MM.1S (cell line): ENCODE results near the gene SSR2.

ENCODE experiments used
- EZH2 ChIP-seq: fragments of 300-600 bp; sonication (generic); optimal IDR thresholded peaks from 2 replicates; pipeline ENCODE3; 2017; ENCODE audit warnings: low read depth, mild to moderate bottlenecking, antibody characterized with exemption, low read length, mixed read lengths
- EZH2phosphoT487 ChIP-seq: fragments of 300-600 bp; sonication (generic); IDR thresholded peaks from 2 replicates; pipeline ENCODE4 v1.6.1; 2018; ENCODE audit warnings: antibody characterized with exemption, low read length
- TF ChIP-seq, protein P1 (sequence below): fragments of 300-600 bp; sonication (generic); IDR thresholded peaks from 2 replicates; pipeline ENCODE4 v1.5.1; 2016; ENCODE audit warnings: antibody characterized with exemption, low read length, mixed read lengths

DNA sequence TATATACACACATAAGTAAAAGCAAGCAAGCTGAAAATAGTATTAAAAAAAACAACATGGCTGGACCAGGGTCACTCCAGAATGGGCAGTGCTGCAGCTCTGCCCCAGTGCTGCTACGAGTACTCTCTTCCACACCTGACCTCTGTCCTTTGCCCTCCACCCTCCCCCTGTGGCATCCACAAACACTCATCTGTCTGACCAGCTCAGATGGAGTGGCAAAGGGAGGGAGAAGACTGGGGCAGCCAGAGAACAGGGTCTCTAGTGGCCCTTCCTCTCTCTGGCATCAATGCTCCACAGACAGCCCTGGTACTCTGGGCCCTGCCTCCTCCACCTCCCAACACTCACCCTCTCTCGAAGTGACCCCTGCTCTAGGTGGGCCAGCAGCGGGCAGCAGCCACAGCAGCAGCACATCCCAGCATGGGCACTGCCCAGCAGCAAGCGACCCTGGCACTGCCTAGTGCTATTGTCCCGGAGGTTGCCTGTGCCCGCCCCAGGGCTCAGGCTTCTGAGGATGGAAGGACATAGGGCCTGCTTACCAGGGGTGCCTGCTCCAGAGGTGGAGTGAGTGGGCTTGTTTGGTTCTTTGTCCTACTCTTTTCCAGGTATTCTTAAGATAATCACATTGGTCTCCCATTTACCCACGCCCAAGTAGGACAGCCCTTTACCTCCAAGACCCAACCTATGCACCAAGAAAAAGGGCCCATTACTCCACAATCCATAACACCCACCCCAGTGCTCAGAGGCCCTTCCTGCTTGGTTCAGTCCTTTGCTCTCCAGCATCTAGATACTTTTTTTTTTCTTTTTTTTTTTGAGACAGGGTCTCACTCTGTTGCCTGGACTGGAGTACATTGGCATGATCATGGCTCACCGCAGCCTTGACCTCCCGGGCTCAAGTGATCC lies 48.6 kb downstream of the SSR2 start:
- TF ChIP-seq, protein P1, sequence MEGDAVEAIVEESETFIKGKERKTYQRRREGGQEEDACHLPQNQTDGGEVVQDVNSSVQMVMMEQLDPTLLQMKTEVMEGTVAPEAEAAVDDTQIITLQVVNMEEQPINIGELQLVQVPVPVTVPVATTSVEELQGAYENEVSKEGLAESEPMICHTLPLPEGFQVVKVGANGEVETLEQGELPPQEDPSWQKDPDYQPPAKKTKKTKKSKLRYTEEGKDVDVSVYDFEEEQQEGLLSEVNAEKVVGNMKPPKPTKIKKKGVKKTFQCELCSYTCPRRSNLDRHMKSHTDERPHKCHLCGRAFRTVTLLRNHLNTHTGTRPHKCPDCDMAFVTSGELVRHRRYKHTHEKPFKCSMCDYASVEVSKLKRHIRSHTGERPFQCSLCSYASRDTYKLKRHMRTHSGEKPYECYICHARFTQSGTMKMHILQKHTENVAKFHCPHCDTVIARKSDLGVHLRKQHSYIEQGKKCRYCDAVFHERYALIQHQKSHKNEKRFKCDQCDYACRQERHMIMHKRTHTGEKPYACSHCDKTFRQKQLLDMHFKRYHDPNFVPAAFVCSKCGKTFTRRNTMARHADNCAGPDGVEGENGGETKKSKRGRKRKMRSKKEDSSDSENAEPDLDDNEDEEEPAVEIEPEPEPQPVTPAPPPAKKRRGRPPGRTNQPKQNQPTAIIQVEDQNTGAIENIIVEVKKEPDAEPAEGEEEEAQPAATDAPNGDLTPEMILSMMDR: no peak
- TF ChIP-seq EZH2phosphoT487 (no peak), EZH2 (no peak)
